Suprapubic skin (tissue), 4 donors: Measurements from ENCODE around the gene THTPA. TPM values are rescaled to one million over a fixed set of nuclear protein-coding genes. Genes with fewer than 3 reads are reported as not detected.
"Not testable (repeated sequence)": the region's sequence is repeated elsewhere in the genome, so short reads cannot be mapped to it uniquely, and the experiment has no call there.

ENCODE experiments used
- DNase-seq, 2 donors: peaks; one replicate each; pipeline ENCODE4 v3.0.0-alpha.2; 2019; ENCODE audit warnings: low spot score in 2 of 2
- H3K27ac ChIP-seq: fragments of 200-600 bp; sonication (generic); one replicate; pipeline ENCODE4 v1.5.1; 2019
- H3K27me3 ChIP-seq: fragments of 200-600 bp; sonication (generic); one replicate; pipeline ENCODE4 v1.5.1; 2019
- H3K36me3 ChIP-seq: fragments of 200-600 bp; sonication (generic); one replicate; pipeline ENCODE4 v1.5.1; 2019
- H3K4me1 ChIP-seq: fragments of 200-600 bp; sonication (generic); one replicate; pipeline ENCODE4 v1.5.1; 2019
- H3K4me3 ChIP-seq: fragments of 200-600 bp; sonication (generic); one replicate; pipeline ENCODE4 v1.5.1; 2019; ENCODE audit warnings: mild to moderate bottlenecking
- H3K9me3 ChIP-seq: fragments of 200-600 bp; sonication (generic); one replicate; pipeline ENCODE4 v1.5.1; 2019
- CTCF ChIP-seq, 2 donors: fragments of 200-600 bp in 1 of 2; fragments of 450-650 bp in 1 of 2; sonication (generic) in 1 of 2; IDR thresholded peaks; one replicate each; pipeline ENCODE4 v1.5.1; 2016 to 2019; ENCODE audit warnings: antibody characterized with exemption in 2 of 2, mild to moderate bottlenecking in 1 of 2, moderate library complexity in 1 of 2
- EP300 ChIP-seq: sonication (generic); formaldehyde crosslinking; IDR thresholded peaks from one replicate; pipeline ENCODE4 v1.6.1; 2017; ENCODE audit warnings: antibody characterized with exemption
- POLR2A ChIP-seq, 2 donors: fragments of 450-650 bp; IDR thresholded peaks; one replicate each; pipeline ENCODE4 v1.6.1; 2017; ENCODE audit warnings: antibody characterized with exemption in 2 of 2, mild to moderate bottlenecking in 2 of 2, moderate library complexity in 2 of 2
- POLR2AphosphoS5 ChIP-seq, 3 donors: sonication (generic); formaldehyde crosslinking; IDR thresholded peaks; one replicate each; pipeline ENCODE4 v1.6.1; 2017; ENCODE audit warnings: antibody characterized with exemption in 3 of 3
- WGBS: methylation state at CpG from one replicate; pipeline ENCODE4 v1.1.5; 2018; 5-methylcytosine and 5-hydroxymethylcytosine counted together
- total RNA-seq, 4 donors: library from RNA; depleted of rRNA; stranded (reverse); fragments of >200 nt; gene quantifications; one replicate each; pipeline ENCODE4 v1.1.0, GENCODE V29; 2016

THTPA gene
- total RNA-seq, 4 donors from 2014 or later = 7.0 to 16.7 (median 11.8) TPM

GRCh38 chr14:23604675-23605170 lies 48.7 kb downstream of the THTPA start:
- Histone ChIP-seq H3K27ac (no peak overlapping the region), H3K36me3 (no peaks in the 10 kb centered on the region), H3K9me3 (no peaks in the 10 kb centered on the region), H3K4me1 (no peaks in the 10 kb centered on the region), H3K27me3 (no peaks in the 10 kb centered on the region), H3K4me3 (no peak overlapping the region)
- WGBS = 66% methylated on average over 3 of the region's 3 CpGs
- TF ChIP-seq POLR2A (IDR thresholded peaks at IDR 0.05) = no peak
- no peak for TF ChIP-seq CTCF (IDR thresholded peaks at IDR 0.05)
- TF ChIP-seq EP300 = no peak
- TF ChIP-seq POLR2AphosphoS5 (IDR thresholded peaks at IDR 0.05) = no peak
- DNase-seq = no peak

GRCh38 chr14:23605931-23606585 lies 50.0 kb downstream of the THTPA start:
- Histone ChIP-seq H3K36me3 (no peaks in the 10 kb centered on the region), H3K4me3 (no peak overlapping the region), H3K27ac (no peak overlapping the region), H3K9me3 (no peaks in the 10 kb centered on the region), H3K27me3 (no peaks in the 10 kb centered on the region), H3K4me1 (no peaks in the 10 kb centered on the region)
- no peak for DNase-seq
- TF ChIP-seq POLR2A (IDR thresholded peaks at IDR 0.05) (no peak), EP300 (no peak), POLR2AphosphoS5 (IDR thresholded peaks at IDR 0.05) (no peak), CTCF (IDR thresholded peaks at IDR 0.05) (no peak)
- WGBS = 70% methylated on average over 6 of the region's 6 CpGs

GRCh38 chr14:23608454-23608853 lies 52.4 kb downstream of the THTPA start:
- DNase-seq = no peak
- H3K9me3 ChIP-seq = no peaks in the 10 kb centered on the region
- no peak overlapping the region for H3K27ac ChIP-seq
- H3K4me1 ChIP-seq = no peaks in the 10 kb centered on the region
- TF ChIP-seq POLR2AphosphoS5 (IDR thresholded peaks at IDR 0.05) (no peak), EP300 (no peak), CTCF (IDR thresholded peaks at IDR 0.05) (no peak), POLR2A (IDR thresholded peaks at IDR 0.05) (no peak)
- no peaks in the 10 kb centered on the region for H3K27me3 ChIP-seq
- no peak overlapping the region for H3K4me3 ChIP-seq
- H3K36me3 ChIP-seq = no peaks in the 10 kb centered on the region
- WGBS = 45% methylated on average over 1 of the region's 1 CpG

- H3K27ac ChIP-seq = no peak overlapping the region
- 84% methylated on average over 3 of the region's 3 CpGs for WGBS
- no peak overlapping the region for H3K4me3 ChIP-seq
- no peaks in the 10 kb centered on the region for H3K9me3 ChIP-seq
- no peaks in the 10 kb centered on the region for H3K4me1 ChIP-seq
- H3K27me3 ChIP-seq = no peaks in the 10 kb centered on the region
- DNase-seq = no peak
- TF ChIP-seq EP300 = no peak
- no peak for TF ChIP-seq POLR2A (IDR thresholded peaks at IDR 0.05)
- TF ChIP-seq POLR2AphosphoS5 (IDR thresholded peaks at IDR 0.05) = no peak
- TF ChIP-seq CTCF (IDR thresholded peaks at IDR 0.05) = no peak
- no peaks in the 10 kb centered on the region for H3K36me3 ChIP-seq
Observed at GRCh38 chr14:23609001-23609400, 52.9 kb downstream of the THTPA start.

GRCh38 chr14:23609411-23610089 lies 53.5 kb downstream of the THTPA start:
- H3K36me3 ChIP-seq, H3K4me3 ChIP-seq, H3K27ac ChIP-seq, DNase-seq, H3K27me3 ChIP-seq, H3K9me3 ChIP-seq, H3K4me1 ChIP-seq: not testable (repeated sequence)
- 44% methylated on average over 5 of the region's 7 CpGs for WGBS

Other genes starting within 250 kb of the THTPA start
- gene BCL2L2, start 249.4 kb upstream of the THTPA start, total RNA-seq = 10 to 100 TPM; 35.4 to 48.4 (median 44.7) TPM
- gene PABPN1, start 234.8 kb upstream of the THTPA start, total RNA-seq = 100 to 1,000 TPM in 1 of 4 donors, 10 to 100 TPM in 3; 45.1 to 109 (median 58.8) TPM
- 10 to 100 TPM; 15.4 to 67.6 (median 22.5) TPM for gene SLC22A17, start 203.4 kb upstream of the THTPA start, total RNA-seq
- 10 to 100 TPM; 63.0 to 74.0 (median 64.8) TPM for gene EFS, start 191.1 kb upstream of the THTPA start, total RNA-seq
- 1 to 10 TPM in 1 of 4 donors, under 1 TPM in 1, not detected in 2; 0.68 to 1.2 TPM for gene IL25, start 183.5 kb upstream of the THTPA start, total RNA-seq
- under 1 TPM in 1 of 4 donors, not detected in 3; 0.76 TPM for gene CMTM5, start 179.2 kb upstream of the THTPA start, total RNA-seq
- gene MYH6, start 148.0 kb upstream of the THTPA start, total RNA-seq = not detected
- gene MYH7, start 120.6 kb upstream of the THTPA start, total RNA-seq = not detected
- gene NGDN, start 86.6 kb upstream of the THTPA start, total RNA-seq = 10 to 100 TPM; 31.1 to 61.4 (median 46.5) TPM
- 1 to 10 TPM in 1 of 4 donors, under 1 TPM in 3; 0.16 to 1.4 (median 0.56) TPM for gene ZFHX2, start 4.5 kb upstream of the THTPA start, total RNA-seq
- 100 to 1,000 TPM; 117 to 415 (median 150) TPM for gene AP1G2, start 11.5 kb downstream of the THTPA start, total RNA-seq
- under 1 TPM in 3 of 4 donors, not detected in 1; 0.30 to 0.60 (median 0.30) TPM for gene JPH4, start 22.5 kb downstream of the THTPA start, total RNA-seq
- gene DHRS2, start 80.1 kb downstream of the THTPA start, total RNA-seq = 1 to 10 TPM in 2 of 4 donors, under 1 TPM in 2; 0.21 to 2.6 (median 1.3) TPM